Left hindlimb (tissue), 1 donor: ENCODE results near the gene GLB1L3.
"Not testable (repeated sequence)": the region's sequence is repeated elsewhere in the genome, so short reads cannot be mapped to it uniquely, and the experiment has no call there.

ENCODE experiments used
- DNase-seq: peaks from one replicate; pipeline ENCODE4 v3.0.0-alpha.2; 2018

The GLB1L3 gene

DNA sequence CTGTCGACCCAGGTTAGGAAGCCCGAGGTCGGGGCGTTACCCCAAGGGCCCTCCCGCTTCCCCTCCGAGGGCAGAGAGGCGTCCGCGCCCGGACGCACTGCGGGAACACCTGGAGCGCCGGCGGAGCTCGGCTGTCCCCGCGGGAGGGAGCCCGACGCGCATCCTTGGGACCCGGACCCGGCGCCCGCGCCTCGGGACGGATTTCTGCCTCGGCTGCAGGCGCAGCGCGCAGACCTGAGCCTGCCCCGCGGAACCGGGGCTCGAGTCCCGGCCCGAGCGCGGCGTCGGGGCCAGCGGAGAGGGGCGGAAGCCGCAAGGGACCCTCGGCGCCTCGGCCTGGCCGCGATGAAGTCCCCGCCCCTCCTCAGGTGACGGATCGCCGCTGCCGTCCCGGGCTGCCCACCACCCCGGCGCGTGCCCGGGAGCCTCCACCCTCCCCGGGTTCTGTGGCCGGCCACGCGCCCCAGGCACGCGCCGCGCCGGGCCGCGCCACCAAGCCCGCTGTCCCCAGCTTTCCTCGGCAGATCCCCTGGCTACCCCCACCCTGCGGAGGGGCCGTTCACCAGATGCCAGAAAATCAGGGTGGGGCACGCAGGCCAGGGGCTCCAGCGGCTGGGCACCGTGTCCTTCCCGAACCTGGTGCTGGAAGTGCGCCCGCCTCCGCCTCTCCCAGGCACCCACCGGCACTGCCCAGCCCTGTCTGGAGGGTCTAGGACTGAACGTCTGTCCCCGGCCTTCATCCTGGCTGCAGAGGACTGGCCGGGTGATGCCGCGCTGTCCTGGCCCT, 410 bp downstream of the GLB1L3 start:
- DNase-seq = no peak

DNA sequence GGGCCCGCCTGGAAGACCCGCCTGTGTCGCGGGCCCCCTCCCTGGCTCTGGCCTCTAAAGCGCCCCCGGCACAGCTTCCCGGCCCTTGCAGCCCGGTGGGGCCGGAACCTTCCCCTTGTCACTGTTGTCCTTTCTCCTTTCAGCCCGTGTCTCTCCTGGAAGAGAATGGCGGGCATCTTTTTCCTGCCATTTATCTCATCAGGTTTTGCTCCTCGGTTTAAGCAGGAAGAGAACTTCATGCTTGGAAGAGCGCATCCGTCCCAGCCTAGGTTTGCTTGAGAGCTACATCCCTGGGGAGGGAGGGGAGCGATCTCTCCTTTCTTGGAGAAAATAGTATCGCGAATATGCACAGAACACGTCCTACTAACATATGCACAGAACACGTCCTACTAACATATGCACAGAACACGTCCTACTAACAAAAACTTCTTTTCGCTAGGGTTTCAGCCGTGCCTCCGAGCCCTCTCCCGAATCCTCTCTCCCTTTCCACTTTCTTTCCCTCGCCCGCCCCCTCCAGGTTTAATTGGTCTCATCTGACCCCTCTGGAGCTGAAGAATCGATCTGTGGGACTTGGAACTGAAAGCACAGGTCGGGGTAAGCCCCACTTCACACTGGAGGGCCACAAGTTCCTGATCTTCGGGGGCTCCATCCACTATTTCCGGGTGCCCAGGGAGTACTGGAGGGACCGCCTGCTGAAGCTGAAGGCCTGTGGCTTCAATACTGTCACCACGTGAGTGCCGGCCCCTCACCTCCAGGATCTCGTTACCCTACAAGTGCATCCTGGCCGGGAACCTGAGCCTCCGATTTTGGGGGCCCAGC, 1.2 kb downstream of the GLB1L3 start:
- no peak for DNase-seq

DNA sequence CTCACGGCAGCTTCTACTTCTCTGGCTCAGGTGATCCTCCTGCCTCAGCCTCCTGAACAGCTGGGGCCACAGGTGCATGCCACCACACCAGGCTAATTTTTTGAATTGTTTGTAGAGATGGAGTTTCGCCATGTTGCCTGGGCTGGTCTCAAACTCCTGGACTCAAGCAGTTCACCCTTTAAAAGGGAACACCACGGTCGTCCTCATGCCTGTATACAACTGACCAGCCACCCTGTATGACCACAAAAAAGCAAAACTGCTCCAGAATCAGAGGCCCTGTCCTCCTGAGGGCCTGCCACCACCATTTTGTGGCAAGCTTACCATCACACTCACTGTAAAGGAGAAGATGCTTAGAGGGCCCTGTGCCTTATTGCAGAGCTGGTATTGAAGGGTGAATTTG, 2.2 kb downstream of the GLB1L3 start:
- no peak for DNase-seq

DNA sequence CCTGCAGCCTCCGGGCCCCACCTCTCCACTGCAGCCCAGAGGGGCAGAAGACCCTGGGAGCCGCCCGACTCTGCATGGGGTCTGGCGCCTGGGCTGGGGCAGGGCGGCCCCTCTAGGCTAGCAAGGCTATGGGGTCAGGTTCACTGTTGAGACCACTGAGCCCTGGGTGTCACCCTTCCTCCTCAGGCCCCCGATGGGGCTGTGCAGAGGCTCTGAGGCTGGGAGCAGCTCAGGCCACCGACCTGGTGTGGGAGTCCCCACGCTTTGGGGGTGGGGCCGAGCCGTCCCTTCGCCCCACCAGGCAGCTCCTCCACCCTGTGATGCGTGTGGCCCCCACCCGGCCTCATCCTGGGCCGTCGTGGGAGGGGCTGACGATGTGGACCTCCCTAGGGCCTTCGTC, 5.5 kb downstream of the GLB1L3 start:
- DNase-seq = not testable (repeated sequence)

DNA sequence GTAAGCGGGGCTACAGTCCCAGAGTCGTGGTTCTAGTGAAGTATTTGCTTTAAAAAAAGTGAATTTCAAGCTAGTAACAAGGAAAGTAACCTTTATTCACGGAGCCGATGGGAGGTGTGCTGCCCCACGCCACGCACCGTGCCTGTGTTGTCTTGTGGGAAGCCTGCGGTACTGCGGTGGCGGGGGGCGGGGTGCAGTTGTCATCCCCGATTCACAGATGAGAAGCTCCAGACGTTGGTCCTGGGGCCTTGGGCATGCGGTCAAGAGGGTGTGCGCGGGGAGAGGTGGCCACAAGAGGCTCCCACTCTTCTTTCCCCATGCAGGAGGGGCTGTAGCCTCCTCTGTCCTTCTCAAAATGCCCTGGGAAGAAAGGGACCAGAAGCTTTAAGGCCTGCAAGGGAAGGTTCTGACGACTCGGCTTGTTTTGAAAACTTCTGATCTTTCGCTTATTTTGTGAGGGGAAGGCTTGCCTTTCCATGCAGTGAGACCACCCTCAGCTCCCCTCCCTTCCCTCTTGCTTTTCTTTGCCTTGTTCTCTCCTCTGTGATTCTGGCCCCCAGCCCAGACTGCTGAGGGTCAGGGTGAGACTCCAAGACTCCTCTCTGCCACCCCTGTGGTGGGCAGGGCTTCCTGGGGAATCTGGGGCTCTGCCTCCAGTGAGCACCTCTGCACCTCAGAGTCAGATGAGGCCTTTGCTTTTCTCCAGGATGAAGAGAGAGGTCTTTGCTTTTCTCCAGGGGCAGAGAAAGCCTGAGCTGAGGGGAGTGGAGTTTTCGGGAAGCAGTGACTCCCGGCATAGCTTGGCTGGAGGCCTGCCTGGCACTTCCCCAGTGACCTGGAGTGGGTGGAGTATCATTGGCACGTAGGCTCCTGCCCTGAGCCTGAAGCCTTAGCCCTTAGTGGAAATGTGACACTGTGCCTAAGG, 6.2 kb downstream of the GLB1L3 start:
- DNase-seq = no peak

- no peak for DNase-seq
Observed at GRCh38 chr11:134283461-134284230, 7.5 kb downstream of the GLB1L3 start.

DNA sequence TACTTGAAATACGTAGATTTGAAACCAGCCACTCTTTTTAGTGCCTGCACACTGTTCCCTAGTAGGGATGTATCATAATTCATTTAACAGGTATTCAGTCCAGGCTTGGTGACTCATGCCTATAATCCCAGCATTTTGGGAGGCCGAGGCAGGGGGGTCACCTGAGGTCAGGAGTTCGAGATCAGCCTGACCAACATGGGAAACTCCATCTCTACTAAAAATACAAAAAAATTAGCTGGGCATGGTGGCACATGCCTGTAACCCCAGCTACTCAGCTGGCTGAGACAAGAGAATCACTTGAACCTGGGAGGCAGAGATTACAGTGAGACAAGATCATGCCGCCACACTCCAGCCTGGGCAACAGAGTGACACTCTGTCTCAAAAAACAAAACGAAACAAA, 8.2 kb downstream of the GLB1L3 start:
- not testable (repeated sequence) for DNase-seq

DNA sequence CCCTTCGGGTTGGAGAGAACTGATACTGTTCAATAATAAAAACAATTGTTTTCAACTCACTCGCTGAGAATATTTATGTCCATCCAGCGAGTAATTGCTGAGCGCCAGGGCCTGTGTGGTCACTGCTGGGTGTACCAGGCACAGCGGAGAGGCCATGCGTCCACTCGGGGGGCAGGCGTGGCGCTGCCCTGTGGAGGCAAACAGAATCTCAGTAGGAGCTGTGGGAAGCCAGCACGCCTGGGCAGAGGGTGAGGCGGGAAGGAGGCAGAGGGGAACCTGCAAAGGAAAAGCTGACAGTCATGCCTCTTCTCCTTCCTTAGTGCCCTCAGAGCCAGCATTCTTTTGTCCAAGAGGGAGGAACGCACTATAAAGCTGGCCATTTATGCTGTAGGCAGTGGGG, 11.4 kb downstream of the GLB1L3 start:
- no peak for DNase-seq

DNA sequence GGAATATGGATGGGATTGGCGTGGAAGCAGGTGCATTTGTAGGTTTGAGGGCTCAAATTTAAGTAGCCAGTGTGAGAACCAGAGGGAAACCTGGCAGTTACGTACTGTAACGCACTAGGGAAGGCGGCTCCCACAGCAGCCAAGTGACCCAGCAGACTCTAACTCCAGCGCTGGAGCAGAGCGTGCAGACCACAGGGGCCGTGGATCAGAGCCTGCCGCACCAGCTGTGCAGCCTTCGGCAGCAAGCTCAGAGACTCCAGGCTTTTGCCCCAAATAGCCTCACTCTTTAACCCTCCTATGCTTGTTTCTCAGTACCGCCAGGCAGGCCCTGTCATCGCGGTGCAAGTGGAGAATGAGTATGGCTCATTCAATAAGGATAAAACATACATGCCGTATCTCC, 12.3 kb downstream of the GLB1L3 start:
- DNase-seq = no peak

DNA sequence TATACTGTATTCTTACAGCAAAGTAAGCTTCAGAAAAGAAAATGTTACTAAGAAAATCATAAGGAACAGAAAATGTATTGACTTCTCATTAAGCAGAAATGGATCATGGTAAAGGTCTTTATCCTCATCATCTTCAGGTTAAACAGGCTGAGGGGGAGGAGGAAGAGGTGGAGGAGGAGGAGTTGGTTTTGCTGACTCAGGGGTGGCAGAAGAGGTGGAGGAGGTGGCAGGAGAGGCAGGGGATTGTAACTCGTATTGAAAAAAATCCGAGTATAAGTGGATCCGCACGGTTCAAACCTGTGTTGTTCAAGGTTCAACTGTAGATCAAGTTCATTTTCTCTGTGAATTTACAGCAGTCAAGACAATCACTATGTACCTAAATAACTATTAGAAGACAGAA, 13.0 kb downstream of the GLB1L3 start:
- DNase-seq = no peak

- no peak for DNase-seq
Observed at GRCh38 chr11:134289789-134290188, 13.6 kb downstream of the GLB1L3 start.

- no peak for DNase-seq
Observed at GRCh38 chr11:134290646-134291045, 14.5 kb downstream of the GLB1L3 start.

DNA sequence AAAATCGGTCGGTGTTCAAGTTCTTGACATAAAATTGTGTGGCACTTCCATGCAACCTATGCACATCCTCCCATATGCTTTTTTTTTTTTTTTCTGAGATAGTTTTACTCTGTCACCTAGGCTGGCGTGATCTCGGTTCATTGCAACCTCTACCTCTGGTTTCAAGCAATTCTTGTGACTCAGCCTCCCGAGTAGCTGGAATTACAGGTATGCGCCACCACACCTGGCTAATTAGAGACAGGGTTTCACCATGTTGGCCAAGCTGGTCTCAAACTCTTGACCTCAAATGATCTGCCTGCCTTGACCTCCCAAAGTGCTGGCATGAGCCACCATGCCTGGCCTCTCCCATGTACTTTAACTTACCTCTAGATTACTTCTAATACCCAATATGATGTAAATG, 15.0 kb downstream of the GLB1L3 start:
- no peak for DNase-seq

DNA sequence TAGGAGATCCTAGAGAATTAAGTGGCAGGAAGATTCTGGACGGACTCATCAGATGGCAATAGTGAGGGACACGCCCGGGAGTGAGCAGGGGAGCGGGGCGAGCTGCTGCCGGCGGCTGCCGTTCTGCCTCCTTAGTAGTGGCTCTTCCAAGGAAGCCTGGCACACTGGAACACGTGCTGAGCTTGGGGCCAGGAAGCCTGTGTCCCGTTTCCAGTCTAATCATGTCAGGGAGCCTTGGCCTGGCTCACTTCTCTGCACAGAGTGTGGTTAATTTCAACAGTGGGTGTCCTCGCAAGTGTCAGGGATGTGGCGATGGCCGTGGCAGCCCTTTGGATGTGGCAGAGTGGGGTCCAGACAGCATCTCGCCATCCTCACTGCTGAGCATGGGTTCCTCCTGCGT, 16.5 kb downstream of the GLB1L3 start:
- no peak for DNase-seq

- DNase-seq = no peak
Observed at GRCh38 chr11:134293119-134294113, 17.2 kb downstream of the GLB1L3 start.

GRCh38 chr11:134294664-134295063, 18.5 kb downstream of the GLB1L3 start:
- DNase-seq = no peak

DNA sequence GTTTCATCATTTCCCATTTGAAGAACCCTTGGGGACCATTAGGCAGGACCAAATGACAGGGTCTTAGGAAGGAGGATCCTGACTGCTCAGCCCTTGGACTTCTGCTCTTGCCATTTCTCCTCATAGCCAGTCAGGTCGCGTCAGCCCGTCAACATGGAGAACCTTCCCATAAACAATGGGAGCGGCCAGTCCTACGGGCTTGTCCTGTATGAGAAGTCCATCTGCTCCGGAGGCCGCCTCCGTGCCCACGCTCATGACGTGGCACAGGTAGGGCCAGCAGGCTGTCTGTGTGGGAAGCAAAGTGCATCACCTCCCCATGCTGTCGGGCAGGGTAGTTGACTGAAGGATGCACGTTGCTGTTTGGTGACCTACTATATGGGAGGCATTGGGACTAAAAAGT, 36.0 kb downstream of the GLB1L3 start:
- no peak for DNase-seq

- no peak for DNase-seq
Observed at GRCh38 chr11:134312807-134313206, 36.6 kb downstream of the GLB1L3 start.

DNA sequence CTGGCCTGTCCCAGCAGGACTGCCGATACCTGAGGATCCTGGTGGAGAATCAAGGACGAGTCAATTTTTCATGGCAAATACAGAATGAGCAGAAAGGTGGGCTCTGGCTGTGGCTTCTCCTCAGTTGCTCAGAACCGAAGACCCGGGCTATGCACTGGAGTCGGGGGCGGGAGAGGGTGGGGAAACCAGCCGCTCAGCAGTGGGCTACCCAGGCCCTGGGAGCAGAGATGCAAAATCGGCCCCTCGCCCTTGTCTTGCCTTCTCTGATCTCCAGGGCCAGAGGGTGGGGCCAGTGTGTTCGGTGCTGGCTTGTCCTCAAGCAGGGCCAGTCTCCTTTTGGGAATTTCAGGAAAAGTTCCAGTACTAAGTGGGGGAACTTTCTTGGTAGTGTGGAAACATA, 37.2 kb downstream of the GLB1L3 start:
- no peak for DNase-seq

DNA sequence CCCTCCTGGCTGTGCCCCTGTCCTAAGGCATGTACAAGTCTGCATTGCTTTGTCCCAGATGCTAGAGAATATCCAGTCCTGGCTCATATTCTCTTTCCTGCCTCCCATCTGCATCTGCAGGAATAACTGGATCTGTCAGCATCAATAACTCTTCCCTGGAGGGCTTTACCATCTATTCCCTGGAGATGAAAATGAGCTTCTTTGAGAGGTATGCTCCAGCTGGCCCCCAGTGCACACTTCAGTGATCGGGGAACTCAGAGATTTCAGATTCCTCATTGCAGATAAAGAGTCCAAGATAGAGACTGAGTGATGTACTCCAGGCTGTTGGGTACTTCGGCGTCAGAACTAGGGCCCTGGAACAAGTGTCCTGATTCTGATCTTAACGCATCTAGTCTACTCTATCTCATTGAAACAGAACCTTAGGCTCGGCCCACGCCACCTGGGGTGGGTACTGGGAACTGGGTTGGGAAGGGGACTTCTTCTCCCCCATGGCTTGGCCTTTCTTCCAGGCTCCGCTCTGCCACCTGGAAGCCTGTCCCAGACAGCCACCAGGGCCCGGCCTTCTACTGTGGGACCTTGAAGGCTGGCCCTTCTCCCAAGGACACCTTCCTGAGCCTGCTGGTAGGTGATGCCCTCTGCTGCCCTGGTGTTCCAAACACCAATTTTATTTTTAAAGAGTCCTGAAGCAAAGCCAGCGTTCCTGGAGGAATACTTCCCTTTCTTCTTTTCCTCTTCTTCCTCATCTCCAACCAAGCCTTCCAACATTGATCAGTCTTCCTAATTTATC, 37.8 kb downstream of the GLB1L3 start:
- DNase-seq = no peak
